ENCODE data around the gene CCSAP.
"Not testable (repeated sequence)": the region's sequence is repeated elsewhere in the genome, so short reads cannot be mapped to it uniquely, and the experiment has no call there.

The CCSAP gene, protein sequence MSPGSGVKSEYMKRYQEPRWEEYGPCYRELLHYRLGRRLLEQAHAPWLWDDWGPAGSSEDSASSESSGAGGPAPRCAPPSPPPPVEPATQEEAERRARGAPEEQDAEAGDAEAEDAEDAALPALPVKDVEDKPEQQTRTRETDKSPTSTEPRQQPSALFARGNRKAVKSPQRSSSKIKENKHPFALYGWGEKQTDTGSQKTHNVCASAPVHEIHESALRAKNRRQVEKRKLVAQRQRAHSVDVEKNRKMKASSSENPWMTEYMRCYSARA

DNA sequence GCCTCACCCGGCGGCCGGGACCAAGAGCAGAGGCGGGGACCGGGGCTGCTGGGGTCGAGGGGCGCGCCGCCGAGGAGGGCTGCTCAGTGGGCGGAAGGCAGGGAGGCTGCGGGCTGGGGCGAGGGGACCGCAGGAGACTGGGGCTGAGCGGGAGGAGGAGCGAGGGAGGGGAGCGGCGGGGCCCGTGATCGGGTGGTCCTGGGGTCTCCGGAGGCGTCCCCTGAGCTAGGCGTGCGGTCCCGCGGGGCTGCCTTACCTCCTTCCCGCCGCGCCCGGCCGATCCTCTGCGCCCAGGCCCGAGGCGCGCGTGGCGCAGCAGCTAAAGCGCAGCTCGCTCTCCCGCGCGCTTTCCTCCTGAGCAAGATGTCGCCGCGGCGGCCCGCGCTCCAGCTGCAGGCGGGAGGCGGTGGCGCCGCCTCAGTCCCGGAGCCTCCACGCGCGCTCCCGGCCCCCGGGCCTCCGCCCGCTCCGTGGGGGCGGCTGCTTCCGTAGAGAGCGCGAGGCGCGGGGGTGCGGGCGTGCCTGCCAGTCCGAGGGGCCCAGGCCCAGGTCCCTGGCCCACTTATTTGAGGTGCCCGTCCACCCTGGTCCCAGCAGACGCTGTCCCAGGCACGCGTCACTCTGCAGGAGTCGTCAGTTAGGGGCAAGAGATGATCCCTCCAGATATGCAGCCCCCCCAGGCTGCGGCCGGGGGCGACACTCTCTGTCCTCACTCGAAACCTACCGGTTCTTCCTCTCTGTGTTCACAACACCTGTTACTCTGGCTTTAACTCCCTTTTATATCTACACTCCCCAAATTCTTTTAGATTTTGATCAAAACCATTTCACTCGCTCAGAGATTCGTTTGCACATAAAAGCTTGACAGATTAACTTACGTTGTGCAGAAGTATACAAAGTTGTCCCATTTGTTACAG lies at the start of gene CCSAP:
Gene CCSAP, minus strand, starts transcription at position 392 of the 914 bp plus-strand sequence. CDS start 582 bp downstream, outside the sequence.
- DNase-seq: peak; percentile 72

DNA sequence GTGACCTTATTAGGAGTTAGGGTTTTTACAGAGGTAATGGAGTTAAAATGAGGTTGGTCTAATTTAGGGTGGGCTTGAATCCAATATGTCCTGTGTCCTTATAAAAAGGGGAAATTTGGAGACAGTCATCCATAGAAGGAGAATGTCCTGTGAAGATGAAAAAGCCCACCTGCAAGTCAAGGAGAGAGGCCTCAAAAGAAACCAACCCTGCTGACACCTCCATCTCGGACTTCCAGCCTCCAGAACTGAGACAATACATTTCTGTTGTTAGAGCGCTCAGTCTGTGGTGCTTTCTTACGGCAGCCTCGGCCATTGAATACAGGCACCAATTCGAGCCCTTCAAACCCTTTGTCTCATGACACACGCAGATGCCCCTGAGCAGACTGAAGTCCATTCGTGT lies 47.3 kb upstream of the CCSAP start:
- DNase-seq: no peak

DNA sequence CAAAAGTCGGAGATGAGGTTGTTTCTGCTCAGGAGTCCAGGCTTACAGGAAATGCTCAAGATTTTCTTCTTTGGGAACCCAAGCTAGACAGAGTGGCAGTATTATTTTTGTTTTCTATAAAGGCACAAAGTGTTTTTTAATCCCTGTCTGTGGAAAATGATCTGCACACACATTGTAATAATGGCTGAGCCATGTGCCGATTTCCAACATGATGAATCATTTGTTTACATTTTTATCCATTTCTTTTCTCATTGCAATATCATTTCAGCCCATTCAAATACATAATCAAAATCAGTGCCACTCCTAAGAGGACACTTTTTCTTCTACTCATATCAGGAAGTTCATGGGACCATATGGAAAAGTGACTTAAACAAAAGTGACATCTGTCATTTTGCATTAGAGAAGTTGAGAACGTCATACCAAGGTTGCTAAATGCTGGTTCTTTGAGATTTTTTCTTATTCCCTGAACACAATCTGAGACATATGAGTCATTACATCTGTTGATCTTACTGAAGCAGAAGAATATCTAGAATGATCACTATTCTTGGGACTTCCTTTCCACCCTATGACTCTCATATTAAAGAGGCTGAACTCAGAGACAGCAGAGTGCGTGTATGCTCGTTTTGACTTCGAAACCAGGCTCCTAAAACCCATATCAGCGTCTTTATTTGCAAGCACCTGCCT lies 46.2 kb upstream of the CCSAP start:
- DNase-seq: no peak

DNA sequence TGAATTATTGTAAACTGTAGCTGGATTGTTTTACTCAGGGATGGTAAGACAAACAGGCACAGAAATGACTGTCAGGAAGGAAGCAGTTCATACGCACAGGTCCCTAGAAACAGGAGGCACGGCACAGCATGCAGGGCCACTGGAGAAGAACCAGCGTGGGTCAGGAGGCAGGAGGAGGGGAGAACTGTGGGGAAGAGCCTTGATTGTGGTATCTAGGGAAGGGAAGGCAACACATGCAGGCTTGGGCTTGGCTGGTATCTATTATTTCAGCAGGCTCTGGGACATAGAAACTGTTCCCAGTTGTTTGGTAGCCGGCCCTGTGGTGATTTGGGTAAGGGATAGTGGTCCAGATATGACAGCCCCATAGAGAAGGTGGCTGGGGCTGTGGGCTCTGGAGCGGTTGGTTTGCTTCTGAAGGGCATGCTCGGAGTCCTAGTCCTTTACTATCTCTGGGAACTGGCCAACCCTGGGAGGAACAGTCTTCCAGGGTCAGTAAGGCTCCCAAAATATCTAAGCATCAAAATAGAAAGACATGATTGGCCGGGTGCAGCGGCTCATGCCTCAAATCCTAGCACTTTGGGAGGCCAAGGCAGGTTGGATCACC lies 43.1 kb upstream of the CCSAP start:
- DNase-seq: no peak

DNA sequence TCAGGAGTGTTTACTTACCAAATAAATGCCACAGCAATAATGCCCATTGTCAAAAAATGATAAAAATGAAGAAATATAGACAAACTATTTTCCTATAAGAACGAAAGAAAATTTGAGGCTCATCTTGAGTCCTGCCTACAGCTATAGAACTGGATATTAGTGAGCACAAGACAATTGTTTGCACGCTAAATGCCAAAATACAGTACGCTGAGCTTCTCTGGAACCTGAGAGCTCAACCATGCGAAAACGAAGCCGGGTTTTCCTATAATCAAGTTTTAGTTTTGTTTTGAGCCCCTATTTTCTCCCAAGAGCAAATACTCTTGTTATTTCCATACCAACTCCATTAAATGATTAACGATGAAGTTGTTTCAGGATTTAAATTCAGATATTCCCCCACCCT lies 42.0 kb upstream of the CCSAP start:
- DNase-seq: no peak

DNA sequence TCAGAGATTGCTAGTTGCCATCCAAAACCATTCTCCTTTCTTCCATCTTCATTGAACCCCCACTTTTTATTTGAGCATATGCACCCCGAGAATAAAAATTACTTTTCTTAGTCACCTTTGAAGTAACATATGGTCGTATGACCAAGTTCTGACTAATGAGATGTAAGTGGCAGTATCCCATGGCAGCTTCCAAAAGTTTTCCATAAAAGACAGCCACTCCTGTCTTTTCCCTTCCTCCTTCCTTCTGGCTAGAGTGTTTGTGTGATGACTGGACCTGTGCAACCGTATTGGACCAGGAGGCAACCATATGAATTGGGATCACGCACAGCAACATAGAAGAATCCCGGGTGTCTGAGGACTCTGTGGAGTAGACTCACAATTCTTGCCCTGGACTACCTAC lies 41.1 kb upstream of the CCSAP start:
- no peak for DNase-seq

DNA sequence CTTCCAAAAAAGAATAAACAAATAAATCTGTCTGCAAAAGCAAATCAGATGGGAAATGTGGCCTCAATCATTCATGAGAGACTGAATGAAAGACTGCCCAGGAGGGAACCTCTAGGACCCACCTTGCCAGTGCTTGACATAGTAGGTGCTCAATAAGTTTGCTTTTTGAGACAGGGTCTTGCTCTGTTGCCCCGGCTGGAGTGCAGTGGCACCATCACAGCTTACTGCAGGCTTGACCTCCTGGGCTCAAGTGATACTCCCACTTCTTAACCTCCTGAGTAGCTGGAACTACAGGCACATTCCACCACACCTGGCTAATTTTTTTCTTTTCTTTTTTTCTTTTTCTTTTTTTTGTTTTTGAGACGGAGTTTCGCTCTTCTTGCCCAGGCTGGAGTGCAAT lies 40.3 kb upstream of the CCSAP start:
- DNase-seq: no peak

DNA sequence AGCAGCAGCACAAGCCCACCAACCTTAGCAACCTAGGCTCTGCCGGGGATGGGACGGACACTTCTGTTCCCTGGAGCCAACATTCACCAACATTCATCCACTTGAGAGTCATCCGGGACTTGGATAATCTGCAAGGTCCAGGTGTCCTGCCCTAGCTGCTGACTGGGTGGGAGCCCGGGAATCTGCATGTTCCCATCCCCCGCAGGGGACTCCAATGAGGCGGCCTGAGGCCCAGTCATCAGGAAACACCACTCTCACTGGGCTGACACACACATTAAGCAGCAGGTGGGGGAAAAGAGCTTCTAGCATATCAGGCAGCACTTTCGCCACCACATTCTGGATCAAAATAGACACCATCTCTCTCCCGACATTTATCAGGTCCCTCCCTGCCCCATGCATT lies 38.4 kb upstream of the CCSAP start:
- DNase-seq: no peak

DNA sequence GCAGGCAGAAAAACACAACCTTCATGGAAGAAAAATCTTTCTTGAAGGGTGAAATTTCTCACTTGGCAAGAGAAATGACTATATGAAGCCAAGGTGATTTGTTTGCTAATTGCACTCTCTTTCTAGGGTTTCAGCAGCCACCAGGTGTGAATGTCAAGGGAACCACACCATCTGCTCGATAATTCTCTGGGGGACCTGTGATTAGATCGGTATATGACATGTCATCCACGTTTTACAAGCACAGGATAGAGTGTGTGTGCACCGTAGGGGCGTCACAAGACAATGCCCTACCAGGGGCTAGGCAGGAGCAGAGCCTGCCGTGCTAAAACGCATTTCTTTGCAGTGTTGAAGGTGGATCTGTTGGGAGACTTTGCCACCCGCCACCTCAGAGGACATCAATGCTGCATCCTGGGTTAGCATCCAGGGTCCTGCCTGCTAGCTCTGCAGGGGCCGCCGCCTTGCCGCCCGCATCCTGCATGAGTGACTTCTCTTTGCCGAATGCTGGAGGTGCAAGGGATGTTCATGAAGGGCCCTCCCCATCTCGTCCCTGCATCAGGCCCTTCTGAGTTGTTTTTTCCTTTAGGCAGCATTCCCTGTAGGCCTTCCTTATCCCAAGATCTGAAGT lies 37.8 kb upstream of the CCSAP start:
- DNase-seq: no peak

DNA sequence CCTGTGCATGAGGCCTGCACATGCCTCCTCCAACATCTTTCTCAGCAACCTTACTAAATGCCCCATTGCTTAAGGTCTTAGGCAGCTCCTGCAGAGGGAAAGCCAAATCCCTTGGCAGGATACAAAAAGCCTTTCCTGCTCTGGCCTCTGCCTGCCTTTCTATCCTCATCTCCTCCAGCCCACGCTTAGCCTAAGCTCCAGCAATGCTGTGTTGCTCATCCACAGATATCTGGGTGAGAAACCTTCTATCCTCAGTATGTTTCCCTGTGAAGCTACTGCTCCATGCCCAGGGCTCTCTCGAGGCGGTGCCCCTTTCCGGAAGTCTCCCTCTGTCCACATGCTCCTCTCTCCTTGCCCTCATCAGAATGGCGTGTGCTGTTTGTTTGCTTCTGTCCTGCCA lies 37.0 kb upstream of the CCSAP start:
- no peak for DNase-seq

DNA sequence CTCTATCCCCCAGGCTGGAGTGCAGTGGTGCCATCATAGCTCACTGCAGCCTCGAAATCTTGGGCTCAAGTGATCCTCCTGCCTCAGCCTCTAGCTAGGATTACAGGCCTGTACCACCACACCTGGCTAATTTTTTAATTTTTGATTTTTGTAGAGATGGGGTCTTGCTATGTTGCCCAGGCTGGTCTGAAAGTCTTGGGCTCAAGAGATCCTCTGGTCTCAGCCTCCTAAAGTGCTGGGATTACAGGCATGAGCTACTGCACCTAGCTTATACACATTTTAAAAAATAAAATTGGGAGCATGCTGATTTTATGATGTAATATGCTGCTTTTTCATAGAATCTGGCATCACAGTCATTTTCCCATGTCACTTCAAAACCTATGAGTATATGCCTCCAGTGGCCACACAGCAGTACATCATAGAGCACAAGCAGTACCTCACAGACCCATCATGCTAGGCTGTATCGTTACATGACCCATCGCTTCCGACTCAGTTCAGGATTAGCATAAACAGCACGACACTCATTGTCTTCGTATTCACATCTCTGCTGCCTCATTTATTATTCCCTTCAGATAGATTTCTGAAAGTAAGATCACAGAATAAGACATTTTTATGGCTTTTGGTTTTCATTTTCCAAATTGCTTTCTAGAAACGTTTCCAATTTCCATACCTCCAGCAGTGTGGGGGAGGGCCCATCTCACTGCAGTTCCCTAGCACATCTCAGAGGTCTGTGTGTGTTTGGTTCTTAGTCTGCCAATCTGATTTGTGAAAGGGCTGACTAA lies 35.9 kb upstream of the CCSAP start:
- DNase-seq: no peak

DNA sequence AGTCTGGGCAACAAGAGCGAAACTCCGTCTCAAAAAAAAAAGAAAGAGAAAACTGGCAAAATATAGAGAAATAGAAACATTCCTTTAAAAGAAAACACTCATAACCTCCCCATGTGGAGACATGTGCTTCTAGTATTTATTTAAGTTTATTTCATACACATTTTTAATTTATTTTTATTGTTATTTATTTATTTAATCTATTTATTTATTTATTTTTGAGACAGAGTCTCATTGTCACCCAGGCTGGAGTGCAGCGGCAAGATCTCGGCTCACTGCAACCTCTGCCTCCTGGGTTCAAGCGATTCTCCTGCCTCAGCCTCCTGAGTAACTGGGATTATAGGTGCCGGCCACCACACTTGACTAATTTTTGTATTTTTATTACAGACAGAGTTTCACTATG lies 35.2 kb upstream of the CCSAP start:
- DNase-seq: not testable (repeated sequence)

DNA sequence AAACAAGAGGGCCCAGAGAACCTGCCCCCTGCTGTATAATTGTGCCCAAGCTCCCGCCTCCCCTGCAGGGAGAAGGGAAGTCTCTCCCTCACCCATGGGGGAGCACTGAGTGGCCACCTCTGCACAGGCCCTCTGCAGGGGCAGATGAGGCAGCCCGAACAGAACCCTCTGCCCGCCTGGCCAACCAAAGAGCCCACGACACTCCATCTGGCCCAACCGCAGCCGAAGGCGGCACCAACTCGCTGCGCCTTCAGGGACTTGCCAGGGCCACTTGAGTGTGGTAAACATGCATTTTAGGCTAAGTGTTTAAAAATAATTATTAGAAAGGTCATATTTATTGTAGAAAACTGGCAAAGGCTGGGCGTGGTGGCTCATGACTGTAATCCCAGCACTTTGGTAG lies 34.6 kb upstream of the CCSAP start:
- DNase-seq: no peak

DNA sequence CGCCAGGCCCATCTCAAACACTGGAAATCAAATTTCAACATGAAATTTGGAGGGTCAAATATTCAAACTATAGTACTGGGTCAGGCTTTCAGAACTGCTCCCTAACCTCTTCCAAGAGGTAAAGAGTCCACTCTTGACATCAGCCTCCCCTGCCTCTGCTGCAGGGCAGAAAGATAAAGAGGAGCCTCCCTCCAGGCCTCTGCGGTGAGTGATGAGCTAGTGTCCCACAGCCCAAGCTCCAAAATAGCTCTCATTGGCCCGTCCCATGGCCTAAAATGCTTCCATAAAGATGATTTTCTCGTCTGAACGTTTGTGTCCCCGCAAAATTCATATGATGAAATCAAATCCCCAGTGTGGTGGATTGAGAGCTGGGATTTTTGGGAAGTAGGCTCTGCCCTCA lies 33.7 kb upstream of the CCSAP start:
- DNase-seq: no peak

DNA sequence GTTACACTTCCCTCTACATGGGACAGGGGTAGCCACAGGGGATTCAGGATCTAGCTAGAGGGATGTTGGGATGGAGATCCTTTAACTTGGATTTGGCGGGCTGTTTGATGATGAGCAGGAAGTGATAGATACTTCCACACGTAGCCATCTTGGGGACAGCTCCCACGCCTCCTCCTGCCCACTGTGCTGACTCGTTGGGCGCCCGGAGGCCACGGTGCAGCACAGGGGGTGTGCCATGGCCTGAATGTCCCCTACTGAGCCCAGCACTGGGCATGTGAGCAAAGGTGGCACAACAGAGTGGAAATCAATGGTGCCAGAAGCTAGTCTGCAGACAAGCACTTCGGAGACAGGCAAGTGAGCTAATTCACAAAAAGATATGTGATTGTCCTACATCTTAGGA lies 31.6 kb upstream of the CCSAP start:
- DNase-seq: no peak

DNA sequence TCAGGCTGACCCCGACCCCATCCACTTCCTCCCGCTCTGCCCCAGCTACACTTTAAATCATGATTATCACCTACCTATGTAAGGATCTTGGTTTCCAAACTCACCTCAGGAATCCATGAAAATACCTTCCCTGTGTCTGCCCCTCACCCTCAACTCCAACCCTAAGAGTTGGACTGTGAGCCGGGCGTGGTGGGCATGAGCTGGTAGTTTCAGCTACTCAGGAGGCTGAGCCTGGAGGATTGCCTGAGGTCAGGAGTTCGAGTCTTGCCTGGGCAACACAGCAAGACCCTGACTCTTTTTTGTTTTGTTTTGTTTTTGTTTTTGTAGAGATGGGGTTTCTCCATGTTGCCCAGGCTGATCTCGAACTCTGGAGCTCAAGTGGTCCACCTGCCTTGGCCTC lies 30.5 kb upstream of the CCSAP start:
- DNase-seq: no peak

DNA sequence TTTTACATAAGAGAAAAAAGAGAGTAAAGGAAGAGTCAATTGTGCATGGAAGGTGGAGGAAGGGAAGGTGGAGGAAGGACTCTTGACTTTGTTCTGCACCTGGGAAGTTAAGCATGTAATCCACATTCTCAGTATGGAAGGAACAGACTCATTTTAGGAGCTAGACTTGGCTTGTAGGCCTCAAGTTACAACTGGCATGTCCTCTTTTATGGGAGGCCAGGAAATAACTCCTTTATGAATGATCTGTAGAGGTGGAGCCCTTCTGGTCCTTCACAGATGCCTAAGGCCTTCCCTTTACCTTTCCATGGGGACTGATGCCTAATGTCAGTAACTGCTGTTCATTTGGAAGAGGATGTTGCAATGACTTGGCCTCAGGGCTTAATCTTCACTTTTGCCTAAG lies 29.4 kb upstream of the CCSAP start:
- no peak for DNase-seq

DNA sequence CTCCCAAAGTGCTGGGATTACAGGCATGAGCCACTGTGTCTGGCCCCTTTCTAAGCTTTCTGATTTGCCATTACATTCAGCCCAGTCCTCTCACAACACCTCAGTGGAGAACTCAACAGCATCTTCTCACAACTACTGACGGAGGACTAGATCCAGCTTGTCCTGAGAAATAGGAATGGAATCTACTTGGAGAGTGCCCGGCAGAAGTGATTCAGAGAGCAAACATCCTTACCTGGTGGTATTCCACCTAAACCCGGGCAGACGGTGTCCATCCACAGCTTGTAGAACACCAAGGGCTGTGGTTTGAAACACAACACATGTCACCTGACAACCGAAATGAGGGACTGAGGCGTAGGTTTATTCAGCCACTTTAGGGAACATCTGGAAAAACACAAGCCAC lies 28.8 kb upstream of the CCSAP start:
- no peak for DNase-seq

DNA sequence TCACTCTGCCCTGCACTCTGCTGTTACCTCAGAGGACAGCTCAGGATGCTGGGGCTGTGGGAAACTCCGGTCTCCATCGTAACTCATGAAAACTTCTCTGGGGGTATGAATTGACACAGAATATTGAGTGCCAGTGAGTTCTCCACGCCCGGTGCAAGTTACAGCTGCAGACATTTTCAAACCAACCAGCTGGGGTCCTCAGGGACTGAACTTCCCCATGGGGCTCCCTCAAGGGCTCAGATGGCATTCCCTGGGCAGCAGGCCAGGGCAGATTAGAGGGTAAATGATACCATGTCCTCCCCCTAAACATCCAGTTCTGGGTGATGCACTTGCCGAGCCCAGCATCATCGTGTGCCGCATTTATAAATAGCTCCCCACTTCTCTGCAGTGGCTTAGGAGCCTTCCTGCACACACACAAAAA lies 27.8 kb upstream of the CCSAP start:
- no peak for DNase-seq

DNA sequence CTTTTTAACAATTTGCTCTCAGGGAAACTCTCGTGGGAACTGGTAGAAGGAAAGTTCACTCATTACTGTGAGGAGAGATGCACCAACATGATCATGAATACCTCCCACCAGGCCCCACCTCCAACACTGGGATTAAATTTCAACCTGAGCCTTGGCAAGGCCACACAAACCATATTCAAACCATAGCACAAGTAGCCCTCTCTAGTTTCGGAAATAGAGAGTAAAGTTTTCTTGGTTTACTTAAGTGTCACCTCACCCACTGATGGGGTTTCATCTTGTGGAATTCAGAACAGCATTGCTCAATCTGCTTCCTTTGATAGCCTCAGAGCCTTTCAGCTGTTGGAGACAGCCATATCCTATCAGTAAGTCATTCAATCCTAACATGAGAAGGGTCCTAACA lies 25.5 kb upstream of the CCSAP start:
- no peak for DNase-seq

DNA sequence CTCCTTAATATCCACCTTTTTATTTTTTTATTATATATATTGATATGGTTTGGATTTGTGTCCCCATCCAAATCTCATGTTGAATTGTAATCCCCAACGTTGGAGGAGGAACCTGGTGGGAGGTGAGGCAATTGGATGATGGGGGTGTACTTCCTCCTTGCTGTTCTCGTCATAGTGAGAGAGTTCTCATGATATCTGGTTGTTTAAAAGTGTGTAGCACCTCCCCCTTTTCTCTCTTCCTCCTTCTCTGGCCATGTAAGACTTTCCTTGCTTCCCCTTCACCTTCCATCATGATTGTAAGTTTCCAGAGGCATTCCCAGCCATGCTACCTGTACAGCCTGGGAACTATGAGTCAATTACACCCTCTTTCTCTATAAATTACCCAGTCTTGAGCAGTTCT lies 22.7 kb upstream of the CCSAP start:
- no peak for DNase-seq

All from right forelimb (tissue), 1 donor.